Astrocyte (in vitro differentiated cells and primary cell): ENCODE results near the gene TOP3B. TPM values are rescaled to one million over a fixed set of nuclear protein-coding genes. Genes with fewer than 3 reads are reported as not detected.

Source experiments
- DNase-seq: peaks from one replicate; pipeline ENCODE4 v3.0.0-alpha.2; 2010; ENCODE audit warnings: low read depth
- FAIRE-seq: peaks from 2 replicates; lab custom pipeline; 2011; peaks lifted over from hg19 to GRCh38; lab: Jason Lieb, UNC
- H2AFZ ChIP-seq: 2 replicates; pipeline ENCODE4 v1.6.0; 2012; ENCODE audit warnings: low read depth, low read length, inconsistent platforms
- H3K27ac ChIP-seq: 2 replicates; pipeline ENCODE4 v1.5.1; 2011; ENCODE audit warnings: low read depth, low read length, inconsistent platforms
- H3K27me3 ChIP-seq: 2 replicates; pipeline ENCODE4 v1.6.0; 2011; ENCODE audit warnings: low read length, inconsistent platforms; ENCODE audit not compliant: insufficient read depth
- H3K36me3 ChIP-seq: 2 replicates; pipeline ENCODE4 v1.5.1; 2011; ENCODE audit warnings: low read length, inconsistent platforms; ENCODE audit not compliant: insufficient read depth
- H3K4me1 ChIP-seq: 2 replicates; pipeline ENCODE4 v1.5.1; 2011; ENCODE audit warnings: low read length, inconsistent platforms; ENCODE audit not compliant: insufficient read depth
- H3K4me2 ChIP-seq: 2 replicates; pipeline ENCODE4 v1.6.0; 2012; ENCODE audit warnings: low read length, inconsistent platforms
- H3K4me3 ChIP-seq: 2 replicates; pipeline ENCODE4 v1.5.1; 2011; ENCODE audit warnings: low read depth, mild to moderate bottlenecking, low read length, inconsistent platforms; ENCODE audit not compliant: insufficient read depth
- H3K79me2 ChIP-seq: 2 replicates; pipeline ENCODE4 v1.6.0; 2012; ENCODE audit warnings: mild to moderate bottlenecking, low read length, inconsistent platforms; ENCODE audit not compliant: insufficient read depth
- H3K9ac ChIP-seq: 2 replicates; pipeline ENCODE4 v1.6.0; 2012; ENCODE audit warnings: mild to moderate bottlenecking, low read length, inconsistent platforms
- H3K9me3 ChIP-seq: 2 replicates; pipeline ENCODE4 v1.5.1; 2012; ENCODE audit warnings: low read depth, mild to moderate bottlenecking, low read length, inconsistent platforms; ENCODE audit not compliant: insufficient read depth
- H4K20me1 ChIP-seq: 2 replicates; pipeline ENCODE4 v1.6.0; 2012; ENCODE audit warnings: low read length, inconsistent platforms; ENCODE audit not compliant: insufficient read depth
- H3K27ac Mint-ChIP-seq: one replicate; pipeline ENCODE4 v1.8.0; 2021; ENCODE audit warnings: mild to moderate bottlenecking, mixed read lengths; ENCODE audit not compliant: unreplicated experiment
- H3K27me3 Mint-ChIP-seq: one replicate; pipeline ENCODE4 v1.8.0; 2021; ENCODE audit warnings: low read depth, mixed read lengths; ENCODE audit not compliant: unreplicated experiment
- H3K36me3 Mint-ChIP-seq: one replicate; pipeline ENCODE4 v1.8.0; 2021; ENCODE audit warnings: low read depth, mixed read lengths; ENCODE audit not compliant: unreplicated experiment
- H3K4me1 Mint-ChIP-seq: one replicate; pipeline ENCODE4 v1.8.0; 2021; ENCODE audit warnings: low read depth, mixed read lengths; ENCODE audit not compliant: unreplicated experiment
- H3K4me3 Mint-ChIP-seq: one replicate; pipeline ENCODE4 v1.8.0; 2021; ENCODE audit warnings: mild to moderate bottlenecking, moderate library complexity, mixed read lengths; ENCODE audit not compliant: unreplicated experiment
- H3K9me3 Mint-ChIP-seq: one replicate; pipeline ENCODE4 v1.8.0; 2021; ENCODE audit warnings: mild to moderate bottlenecking, mixed read lengths; ENCODE audit not compliant: unreplicated experiment
- EZH2 ChIP-seq: IDR thresholded peaks from 2 replicates; pipeline ENCODE4 v1.6.1; 2012; ENCODE audit warnings: mild to moderate bottlenecking, low read length, inconsistent platforms; ENCODE audit not compliant: insufficient read depth
- total RNA-seq: library from RNA; stranded (reverse); gene quantifications from 2 replicates; pipeline ENCODE4 v1.2.1, GENCODE V29; 2021
- TF ChIP-seq, protein P1 (sequence below): IDR thresholded peaks from 2 replicates; pipeline ENCODE4 v1.5.1; 2011; ENCODE audit warnings: low read depth, mild to moderate bottlenecking, inconsistent platforms, low read length, moderate library complexity; ENCODE audit not compliant: insufficient read depth

Gene TOP3B
- total RNA-seq, 1 donor from 2014 or later = 37.3 TPM

DNA sequence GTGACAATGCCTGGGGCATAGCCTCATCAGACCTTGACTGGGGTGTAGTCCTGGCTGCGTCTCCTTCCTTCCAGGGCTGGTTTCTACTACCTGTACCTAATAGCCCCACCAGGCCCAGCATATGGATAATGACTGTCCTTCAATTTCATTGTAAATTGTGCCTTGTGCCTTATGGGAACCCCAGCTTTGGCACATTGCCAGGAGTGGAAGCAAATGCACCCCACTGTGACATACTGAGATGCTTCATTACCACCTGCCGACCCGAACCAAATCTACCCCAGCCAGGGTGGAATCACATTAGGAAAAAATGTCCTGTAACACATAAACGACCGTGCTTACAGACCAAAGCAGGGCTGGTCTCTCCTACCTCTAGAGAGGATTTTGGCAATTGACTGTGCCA is 7.3 kb downstream of the TOP3B start:
- Mint-ChIP-seq H3K4me1 (peaks cover 3% of the 10 kb centered on the region), H3K27me3 (no peaks in the 10 kb centered on the region), H3K4me3 (no peak overlapping the region), H3K27ac (no peak overlapping the region), H3K9me3 (no peaks in the 10 kb centered on the region), H3K36me3 (peaks cover 9% of the 10 kb centered on the region)
- no peak overlapping the region for H3K4me2 ChIP-seq
- DNase-seq = no peak
- FAIRE-seq = no peak
- H3K9ac ChIP-seq = no peak overlapping the region
- H3K4me1 ChIP-seq = no peaks in the 10 kb centered on the region
- peaks cover 39% of the 10 kb centered on the region for H3K79me2 ChIP-seq
- H3K27ac ChIP-seq = no peak overlapping the region
- no peak overlapping the region for H3K4me3 ChIP-seq
- peaks cover 21% of the 10 kb centered on the region for H3K36me3 ChIP-seq
- H4K20me1 ChIP-seq = peaks cover 67% of the 10 kb centered on the region
- TF ChIP-seq, protein P1, sequence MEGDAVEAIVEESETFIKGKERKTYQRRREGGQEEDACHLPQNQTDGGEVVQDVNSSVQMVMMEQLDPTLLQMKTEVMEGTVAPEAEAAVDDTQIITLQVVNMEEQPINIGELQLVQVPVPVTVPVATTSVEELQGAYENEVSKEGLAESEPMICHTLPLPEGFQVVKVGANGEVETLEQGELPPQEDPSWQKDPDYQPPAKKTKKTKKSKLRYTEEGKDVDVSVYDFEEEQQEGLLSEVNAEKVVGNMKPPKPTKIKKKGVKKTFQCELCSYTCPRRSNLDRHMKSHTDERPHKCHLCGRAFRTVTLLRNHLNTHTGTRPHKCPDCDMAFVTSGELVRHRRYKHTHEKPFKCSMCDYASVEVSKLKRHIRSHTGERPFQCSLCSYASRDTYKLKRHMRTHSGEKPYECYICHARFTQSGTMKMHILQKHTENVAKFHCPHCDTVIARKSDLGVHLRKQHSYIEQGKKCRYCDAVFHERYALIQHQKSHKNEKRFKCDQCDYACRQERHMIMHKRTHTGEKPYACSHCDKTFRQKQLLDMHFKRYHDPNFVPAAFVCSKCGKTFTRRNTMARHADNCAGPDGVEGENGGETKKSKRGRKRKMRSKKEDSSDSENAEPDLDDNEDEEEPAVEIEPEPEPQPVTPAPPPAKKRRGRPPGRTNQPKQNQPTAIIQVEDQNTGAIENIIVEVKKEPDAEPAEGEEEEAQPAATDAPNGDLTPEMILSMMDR = no peak
- no peak for TF ChIP-seq EZH2
- no peaks in the 10 kb centered on the region for H3K9me3 ChIP-seq
- H2AFZ ChIP-seq = no peak overlapping the region
- H3K27me3 ChIP-seq = no peaks in the 10 kb centered on the region

DNA sequence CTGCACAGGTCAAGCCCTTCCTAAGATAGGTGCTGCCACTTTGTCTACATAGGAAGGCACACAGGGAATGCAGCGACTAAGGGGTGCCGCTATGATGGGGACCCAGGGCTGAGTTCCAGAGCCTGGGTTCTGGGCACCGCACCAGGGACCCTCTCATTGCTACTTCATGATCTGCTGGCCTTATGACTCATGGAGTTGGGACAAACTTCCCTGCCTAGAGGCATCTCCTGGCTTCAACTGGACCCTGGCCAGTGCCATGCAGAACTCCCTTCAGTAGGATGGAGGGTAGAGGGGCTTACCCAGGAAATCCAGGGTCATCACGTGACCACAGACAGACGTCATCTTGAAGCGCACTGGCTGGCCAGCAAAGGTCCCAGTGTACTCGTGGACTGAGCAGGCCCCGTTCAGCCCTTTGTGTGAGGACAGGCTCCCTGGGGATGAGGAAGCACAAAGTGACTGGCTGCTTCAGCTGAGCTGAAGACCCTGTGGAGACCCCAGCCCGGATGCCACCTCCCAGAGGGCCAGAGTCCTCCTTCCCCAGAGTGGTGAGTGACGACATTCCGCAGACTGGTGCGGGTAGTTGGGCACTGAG is 8.4 kb downstream of the TOP3B start:
- Histone ChIP-seq H3K36me3 (peaks cover 24% of the 10 kb centered on the region), H3K79me2 (peaks cover 31% of the 10 kb centered on the region)

DNA sequence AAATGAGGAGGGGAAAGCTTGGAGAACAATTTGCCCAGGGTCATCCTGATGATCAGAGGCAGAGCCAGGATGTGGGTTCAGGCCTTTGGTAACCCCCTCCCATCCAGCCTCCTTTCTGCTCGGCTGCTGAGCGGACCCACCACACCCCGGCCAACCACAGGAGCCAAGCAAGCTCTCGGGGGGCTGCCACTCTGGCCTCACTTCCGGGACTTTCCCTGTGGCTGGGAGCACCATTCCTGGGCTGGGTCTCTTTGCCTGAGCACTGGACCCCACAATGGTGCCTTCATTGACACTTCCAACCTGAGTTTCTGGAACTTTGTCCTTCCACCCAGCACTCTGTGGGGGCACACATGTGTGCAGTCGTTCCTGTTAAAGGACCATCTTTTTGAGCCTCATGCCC is 9.8 kb downstream of the TOP3B start:
- no peaks in the 10 kb centered on the region for H3K9me3 Mint-ChIP-seq
- no peaks in the 10 kb centered on the region for H3K27me3 ChIP-seq
- H3K4me3 Mint-ChIP-seq = no peak overlapping the region
- peaks cover 29% of the 10 kb centered on the region for H3K36me3 ChIP-seq
- DNase-seq = no peak
- H3K79me2 ChIP-seq = peaks cover 18% of the 10 kb centered on the region
- H3K27ac Mint-ChIP-seq = no peak overlapping the region
- peaks cover 2% of the 10 kb centered on the region for H3K4me1 Mint-ChIP-seq
- H3K4me3 ChIP-seq = no peak overlapping the region
- H3K9ac ChIP-seq = no peak overlapping the region
- H2AFZ ChIP-seq = no peak overlapping the region
- no peaks in the 10 kb centered on the region for H3K9me3 ChIP-seq
- no peak overlapping the region for H3K4me2 ChIP-seq
- H4K20me1 ChIP-seq = peaks cover 57% of the 10 kb centered on the region
- no peak for FAIRE-seq
- H3K27me3 Mint-ChIP-seq = no peaks in the 10 kb centered on the region
- TF ChIP-seq EZH2 = no peak
- TF ChIP-seq, protein P1 = no peak
- H3K36me3 Mint-ChIP-seq = peaks cover 17% of the 10 kb centered on the region
- H3K27ac ChIP-seq = no peak overlapping the region
- H3K4me1 ChIP-seq = no peaks in the 10 kb centered on the region

More for the DNA sequence above, 8.4 kb downstream of the TOP3B start:
- Histone ChIP-seq H3K4me1 (no peaks in the 10 kb centered on the region), H4K20me1 (peaks cover 60% of the 10 kb centered on the region), H3K4me2 (no peak overlapping the region), H3K9ac (no peak overlapping the region), H3K9me3 (no peaks in the 10 kb centered on the region), H3K27me3 (no peaks in the 10 kb centered on the region), H2AFZ (no peak overlapping the region), H3K4me3 (no peak overlapping the region), H3K27ac (no peak overlapping the region)
- FAIRE-seq = no peak
- no peak for DNase-seq
- no peak for TF ChIP-seq EZH2
- TF ChIP-seq, protein P1 = no peak
- H3K9me3 Mint-ChIP-seq = no peaks in the 10 kb centered on the region
- H3K27me3 Mint-ChIP-seq = no peaks in the 10 kb centered on the region
- H3K27ac Mint-ChIP-seq = no peak overlapping the region
- no peak overlapping the region for H3K4me3 Mint-ChIP-seq
- peaks cover 11% of the 10 kb centered on the region for H3K36me3 Mint-ChIP-seq
- peaks cover 3% of the 10 kb centered on the region for H3K4me1 Mint-ChIP-seq
